ENCODE measurements around the gene WWC1. TPM values are rescaled to one million over a fixed set of nuclear protein-coding genes. Genes with fewer than 3 reads are reported as not detected.

Gene WWC1
- total RNA-seq, 1 donor from 2014 or later: 18.7 TPM

- TF ChIP-seq POLR2A (IDR thresholded peaks at IDR 0.05) (no peak), POLR2AphosphoS5 (IDR thresholded peaks at IDR 0.05; ENCODE audit: insufficient read depth in 1 of 2, low read depth in 1 of 2) (no peak), CTCF (IDR thresholded peaks at IDR 0.05) (no peak)
These were observed 18.1 kb upstream of the WWC1 start for GRCh38 chr5:168273056-168273980.

GRCh38 chr5:168274406-168274805 is 17.0 kb upstream of the WWC1 start:
- no peak for TF ChIP-seq CTCF (IDR thresholded peaks at IDR 0.05)
- no peak for TF ChIP-seq POLR2A (IDR thresholded peaks at IDR 0.05)
- no peak for TF ChIP-seq POLR2AphosphoS5 (IDR thresholded peaks at IDR 0.05; ENCODE audit: insufficient read depth in 1 of 2, low read depth in 1 of 2)
- Histone ChIP-seq H3K4me3 (no peak overlapping the region), H3K4me1 (peaks cover 6% of the 10 kb centered on the region), H3K9me3 (no peaks in the 10 kb centered on the region), H3K27me3 (no peaks in the 10 kb centered on the region), H3K27ac (no peak overlapping the region), H3K36me3 (no peaks in the 10 kb centered on the region)
- intact Hi-C loops (cut with DNase I): no loop called here
- DNase-seq (ENCODE audit: extremely low spot score in 2 of 2): no peak

More at GRCh38 chr5:168273056-168273980, 18.1 kb upstream of the WWC1 start:
- H3K36me3 ChIP-seq: no peaks in the 10 kb centered on the region
- no peak overlapping the region for H3K27ac ChIP-seq
- H3K4me3 ChIP-seq: no peak overlapping the region
- no peak for DNase-seq (ENCODE audit: extremely low spot score in 2 of 2)
- peaks cover 15% of the 10 kb centered on the region for H3K4me1 ChIP-seq
- no peaks in the 10 kb centered on the region for H3K27me3 ChIP-seq
- no peaks in the 10 kb centered on the region for H3K9me3 ChIP-seq
- intact Hi-C loops (cut with DNase I): no loop called here

GRCh38 chr5:168275940-168276339 is 15.5 kb upstream of the WWC1 start:
- Histone ChIP-seq H3K4me1 (no peaks in the 10 kb centered on the region), H3K4me3 (no peak overlapping the region), H3K27me3 (no peaks in the 10 kb centered on the region), H3K36me3 (no peaks in the 10 kb centered on the region), H3K9me3 (no peaks in the 10 kb centered on the region), H3K27ac (no peak overlapping the region)
- no peak for DNase-seq (ENCODE audit: extremely low spot score in 2 of 2)
- intact Hi-C loops (cut with DNase I): no loop called here
- TF ChIP-seq CTCF (IDR thresholded peaks at IDR 0.05) (no peak), POLR2AphosphoS5 (IDR thresholded peaks at IDR 0.05; ENCODE audit: insufficient read depth in 1 of 2, low read depth in 1 of 2) (no peak), POLR2A (IDR thresholded peaks at IDR 0.05) (no peak)

GRCh38 chr5:168282120-168282519 is 9.3 kb upstream of the WWC1 start:
- intact Hi-C loops (cut with DNase I): no loop called here
- H3K4me3 ChIP-seq: no peak overlapping the region
- H3K27ac ChIP-seq: no peak overlapping the region
- H3K36me3 ChIP-seq: no peaks in the 10 kb centered on the region
- no peak for DNase-seq (ENCODE audit: extremely low spot score in 2 of 2)
- no peaks in the 10 kb centered on the region for H3K27me3 ChIP-seq
- no peak for TF ChIP-seq POLR2A (IDR thresholded peaks at IDR 0.05)
- TF ChIP-seq CTCF (IDR thresholded peaks at IDR 0.05): no peak
- TF ChIP-seq POLR2AphosphoS5 (IDR thresholded peaks at IDR 0.05; ENCODE audit: insufficient read depth in 1 of 2, low read depth in 1 of 2): no peak
- no peaks in the 10 kb centered on the region for H3K9me3 ChIP-seq
- H3K4me1 ChIP-seq: no peaks in the 10 kb centered on the region

GRCh38 chr5:168284809-168285208 is 6.6 kb upstream of the WWC1 start:
- H3K27ac ChIP-seq: no peak overlapping the region
- no peak for DNase-seq (ENCODE audit: extremely low spot score in 2 of 2)
- no peaks in the 10 kb centered on the region for H3K4me1 ChIP-seq
- intact Hi-C loops (cut with DNase I): no loop called here
- no peaks in the 10 kb centered on the region for H3K9me3 ChIP-seq
- no peaks in the 10 kb centered on the region for H3K36me3 ChIP-seq
- TF ChIP-seq CTCF (IDR thresholded peaks at IDR 0.05) (no peak), POLR2A (IDR thresholded peaks at IDR 0.05) (no peak), POLR2AphosphoS5 (IDR thresholded peaks at IDR 0.05; ENCODE audit: insufficient read depth in 1 of 2, low read depth in 1 of 2) (no peak)
- H3K27me3 ChIP-seq: no peaks in the 10 kb centered on the region
- H3K4me3 ChIP-seq: no peak overlapping the region

Data from vagina (tissue), 2 donors.